T-helper 1 cell treated with Interleukin-12 subunit alpha and Interleukin-12 subunit beta and Interleukin-4 antibody, amounts not matched to agents 30 ng/mL and 1 ng/mL, for 36 hours (primary cell): Measurements from ENCODE around the gene IMMP2L. TPM values are rescaled to one million over a fixed set of nuclear protein-coding genes. Genes with fewer than 3 reads are reported as not detected.
"Not testable (repeated sequence)": the region's sequence is repeated elsewhere in the genome, so short reads cannot be mapped to it uniquely, and the experiment has no call there.

Source experiments
- intact Hi-C: fragments of 100-400 bp; cut with micrococcal nuclease; formaldehyde crosslinking; loops from one replicate; pipeline ENCODE4 v1.15.1; 2024
- total RNA-seq: library from RNA; stranded (reverse); gene quantifications from 2 replicates; pipeline ENCODE4 v1.2.3, GENCODE V29; 2022

IMMP2L gene
- total RNA-seq: 10.4 and 16.9 TPM in 2 replicates

GRCh38 chr7:111561904-111562732 lies at the start of gene IMMP2L:
IMMP2L (minus strand) TSS chr7:111562492.
- intact Hi-C loops: loop anchor here (1.0 to 5.0 kb wide), 9 partner anchors 423 to 1556 kb away; partner anchors contain the start of genes DOCK4, LRRN3, SMIM30 and TMEM168

GRCh38 chr7:111609483-111610254 lies 47.4 kb upstream of the IMMP2L start:
- intact Hi-C loops: not testable (repeated sequence)

- intact Hi-C loops: no loop called here
Measured at GRCh38 chr7:111607621-111608020, 45.3 kb upstream of the IMMP2L start.

- intact Hi-C loops: no loop called here
Measured at GRCh38 chr7:111605246-111605645, 43.0 kb upstream of the IMMP2L start.

- intact Hi-C loops: no loop called here
Measured at GRCh38 chr7:111600091-111600490, 37.8 kb upstream of the IMMP2L start.

GRCh38 chr7:111595780-111596179 lies 33.5 kb upstream of the IMMP2L start:
- intact Hi-C loops: no loop called here

- intact Hi-C loops: no loop called here
Measured at GRCh38 chr7:111594602-111595001, 32.3 kb upstream of the IMMP2L start.

GRCh38 chr7:111593343-111593742 lies 31.1 kb upstream of the IMMP2L start:
- intact Hi-C loops: no loop called here

- intact Hi-C loops: no loop called here
Measured at GRCh38 chr7:111588065-111588433, 25.8 kb upstream of the IMMP2L start.

- intact Hi-C loops: no loop called here
Measured at GRCh38 chr7:111587410-111588064, 25.2 kb upstream of the IMMP2L start.

- intact Hi-C loops: no loop called here
Measured at GRCh38 chr7:111586711-111587409, 24.6 kb upstream of the IMMP2L start.

- intact Hi-C loops: not testable (repeated sequence)
Measured at GRCh38 chr7:111581784-111582488, 19.6 kb upstream of the IMMP2L start.

- intact Hi-C loops: not testable (repeated sequence)
Measured at GRCh38 chr7:111581207-111581606, 18.9 kb upstream of the IMMP2L start.

GRCh38 chr7:111578754-111579153 lies 16.5 kb upstream of the IMMP2L start:
- intact Hi-C loops: no loop called here

GRCh38 chr7:111571720-111572119 lies 9.4 kb upstream of the IMMP2L start:
- intact Hi-C loops: no loop called here

GRCh38 chr7:111568870-111569462 lies 6.7 kb upstream of the IMMP2L start:
- intact Hi-C loops: no loop called here

- intact Hi-C loops: no loop called here
Measured at GRCh38 chr7:111568419-111568818, 6.1 kb upstream of the IMMP2L start.

- intact Hi-C loops: loop anchor here (5.0 kb wide), 4 partner anchors 472 to 1228 kb away; partner anchors contain the start of genes LRRN3 and TMEM168
Measured at GRCh38 chr7:111564078-111564477, 1.8 kb upstream of the IMMP2L start.

GRCh38 chr7:111561654-111561903 lies 713 bp downstream of the IMMP2L start:
- intact Hi-C loops: loop anchor here (5.0 kb wide), 4 partner anchors 469 to 1231 kb away; partner anchors contain the start of genes LRRN3 and TMEM168
